GM23338 (cell line): ENCODE results near the gene SLC26A11. TPM values are rescaled to one million over a fixed set of nuclear protein-coding genes. Genes with fewer than 3 reads are reported as not detected.

Experiments used
- ATAC-seq: fragments of 200-7000 bp; cut with Tn5 transposase; 3 replicates; pipeline ENCODE4 v1.9.1; 2020
- DNase-seq: peaks from one replicate; pipeline ENCODE4 v3.0.0-alpha.2; 2015; ENCODE audit warnings: low spot score
- H2AFZ ChIP-seq: fragments of 200-600 bp; sonication (generic); 2 replicates; pipeline ENCODE4 v1.8.0; 2016; ENCODE audit warnings: antibody characterized with exemption, mild to moderate bottlenecking, moderate library complexity
- H3F3A ChIP-seq: fragments of 200-600 bp; sonication (generic); replicated peaks from 2 replicates; pipeline ENCODE4 v1.8.0; 2017; ENCODE audit warnings: antibody characterized with exemption, mixed run types, low read depth
- H3K27ac ChIP-seq: fragments of 200-600 bp; sonication (generic); 2 replicates; pipeline ENCODE4 v1.6.1; 2016; ENCODE audit warnings: low read depth
- H3K27me3 ChIP-seq: fragments of 200-600 bp; sonication (generic); 2 replicates; pipeline ENCODE4 v1.8.0; 2016; ENCODE audit warnings: mild to moderate bottlenecking, mixed run types, moderate library complexity; ENCODE audit not compliant: insufficient read depth
- H3K36me3 ChIP-seq: fragments of 200-600 bp; sonication (generic); 2 replicates; pipeline ENCODE4 v1.8.0; 2016; ENCODE audit warnings: mild to moderate bottlenecking; ENCODE audit not compliant: insufficient read depth
- H3K4me1 ChIP-seq: fragments of 200-600 bp; sonication (generic); 2 replicates; pipeline ENCODE4 v1.8.0; 2016; ENCODE audit warnings: mild to moderate bottlenecking, moderate library complexity; ENCODE audit not compliant: insufficient read depth
- H3K4me2 ChIP-seq: fragments of 200-600 bp; sonication (generic); 2 replicates; pipeline ENCODE4 v1.7.1; 2017; ENCODE audit warnings: mixed run types
- H3K4me3 ChIP-seq: fragments of 200-600 bp; sonication (generic); 2 replicates; pipeline ENCODE4 v1.6.1; 2016; ENCODE audit warnings: mixed run types
- H3K79me2 ChIP-seq: fragments of 200-600 bp; sonication (generic); replicated peaks from 2 replicates; pipeline ENCODE4 v1.8.0; 2017; ENCODE audit warnings: mild to moderate bottlenecking; ENCODE audit not compliant: insufficient read depth
- H3K9me2 ChIP-seq: fragments of 200-600 bp; sonication (generic); 2 replicates; pipeline ENCODE4 v1.8.0; 2017; ENCODE audit not compliant: insufficient read depth
- H4K20me1 ChIP-seq: fragments of 200-600 bp; sonication (generic); replicated peaks from 2 replicates; pipeline ENCODE4 v1.8.0; 2017; ENCODE audit warnings: mild to moderate bottlenecking; ENCODE audit not compliant: insufficient read depth
- H3K27ac Mint-ChIP-seq: 2 replicates; pipeline ENCODE4 v1.8.0; 2020; ENCODE audit warnings: inconsistent platforms, mild to moderate bottlenecking, moderate library complexity, mixed read lengths
- H3K27me3 Mint-ChIP-seq: 3 replicates; pipeline ENCODE4 v1.8.0; 2022; ENCODE audit warnings: low read depth, mild to moderate bottlenecking, moderate library complexity, mixed read lengths, inconsistent platforms; ENCODE audit not compliant: insufficient read depth, poor library complexity
- H3K36me3 Mint-ChIP-seq: 3 replicates; pipeline ENCODE4 v1.8.0; 2021; ENCODE audit warnings: low read depth, mild to moderate bottlenecking, inconsistent platforms, moderate library complexity, mixed read lengths
- H3K4me1 Mint-ChIP-seq: 3 replicates; pipeline ENCODE4 v1.8.0; 2020; ENCODE audit warnings: mild to moderate bottlenecking, inconsistent platforms, mixed read lengths
- H3K4me3 Mint-ChIP-seq: 3 replicates; pipeline ENCODE4 v1.8.0; 2021; ENCODE audit warnings: moderate library complexity, mild to moderate bottlenecking, inconsistent platforms, mixed read lengths
- H3K9me3 Mint-ChIP-seq: 3 replicates; pipeline ENCODE4 v1.8.0; 2020; ENCODE audit warnings: moderate library complexity, mild to moderate bottlenecking, inconsistent platforms, mixed read lengths
- CREB1 ChIP-seq: fragments of 250-450 bp; sonication (Bioruptor Pico); IDR thresholded peaks from 2 replicates; pipeline ENCODE4 v1.5.0; 2020; ENCODE audit warnings: low read depth, mild to moderate bottlenecking, moderate library complexity
- EZH2 ChIP-seq: fragments of 200-600 bp; sonication (generic); IDR thresholded peaks from one replicate; pipeline ENCODE4 v1.8.0; 2017; ENCODE audit warnings: antibody characterized with exemption, mild to moderate bottlenecking, low read depth; ENCODE audit not compliant: unreplicated experiment
- EZH2phosphoT487 ChIP-seq: fragments of 200-600 bp; sonication (generic); IDR thresholded peaks from one replicate; pipeline ENCODE4 v1.8.1; 2018; ENCODE audit warnings: antibody characterized with exemption; ENCODE audit not compliant: unreplicated experiment
- JUNB ChIP-seq: IDR thresholded peaks from one replicate; pipeline ENCODE4 v1.6.1; 2016; ENCODE audit warnings: antibody characterized with exemption; ENCODE audit not compliant: unreplicated experiment
- NANOG ChIP-seq: IDR thresholded peaks from 2 replicates; pipeline ENCODE4 v1.6.1; 2016; ENCODE audit warnings: antibody characterized with exemption, borderline replicate concordance
- POLR2AphosphoS5 ChIP-seq: IDR thresholded peaks from 2 replicates; pipeline ENCODE4 v1.6.1; 2016; ENCODE audit warnings: antibody characterized with exemption, low read depth
- STAT1 ChIP-seq: IDR thresholded peaks from one replicate; pipeline ENCODE4 v1.6.1; 2016; ENCODE audit warnings: antibody characterized with exemption; ENCODE audit not compliant: unreplicated experiment
- ZNF114 ChIP-seq: fragments of 250-450 bp; sonication (Bioruptor Pico); IDR thresholded peaks from 2 replicates; pipeline ENCODE4 v1.5.0; 2020; ENCODE audit warnings: mild to moderate bottlenecking, moderate library complexity
- ZNF331 ChIP-seq: fragments of 250-450 bp; sonication (Bioruptor Pico); IDR thresholded peaks from 2 replicates; pipeline ENCODE4 v1.5.0; 2020; ENCODE audit warnings: low read depth, mild to moderate bottlenecking, moderate library complexity
- polyA plus RNA-seq: library from polyadenylated mRNA; unstranded; fragments of >200 nt; fragmentation: Nextera tagmentation; extraction: Ambion mirVana; gene quantifications from 2 replicates; pipeline ENCODE4 v1.2.1, GENCODE V29; 2016
- total RNA-seq: library from RNA; depleted of rRNA; stranded (reverse); fragments of >200 nt; shearing (Covaris generic); gene quantifications from 2 replicates; pipeline ENCODE4 v1.2.3, GENCODE V29; 2014
- TF ChIP-seq, protein P1 (sequence below): fragments of 250-450 bp; sonication (Bioruptor Pico); IDR thresholded peaks from 2 replicates; pipeline ENCODE4 v1.5.0; 2020; ENCODE audit warnings: mild to moderate bottlenecking, moderate library complexity
- TF ChIP-seq, protein P2 (sequence below): IDR thresholded peaks from 2 replicates; pipeline ENCODE4 v1.6.1; 2016; ENCODE audit warnings: antibody characterized with exemption

Gene SLC26A11
- total and polyA plus RNA-seq, 2 experiments from 2014 or later, result 10.9 to 23.0 TPM

DNA sequence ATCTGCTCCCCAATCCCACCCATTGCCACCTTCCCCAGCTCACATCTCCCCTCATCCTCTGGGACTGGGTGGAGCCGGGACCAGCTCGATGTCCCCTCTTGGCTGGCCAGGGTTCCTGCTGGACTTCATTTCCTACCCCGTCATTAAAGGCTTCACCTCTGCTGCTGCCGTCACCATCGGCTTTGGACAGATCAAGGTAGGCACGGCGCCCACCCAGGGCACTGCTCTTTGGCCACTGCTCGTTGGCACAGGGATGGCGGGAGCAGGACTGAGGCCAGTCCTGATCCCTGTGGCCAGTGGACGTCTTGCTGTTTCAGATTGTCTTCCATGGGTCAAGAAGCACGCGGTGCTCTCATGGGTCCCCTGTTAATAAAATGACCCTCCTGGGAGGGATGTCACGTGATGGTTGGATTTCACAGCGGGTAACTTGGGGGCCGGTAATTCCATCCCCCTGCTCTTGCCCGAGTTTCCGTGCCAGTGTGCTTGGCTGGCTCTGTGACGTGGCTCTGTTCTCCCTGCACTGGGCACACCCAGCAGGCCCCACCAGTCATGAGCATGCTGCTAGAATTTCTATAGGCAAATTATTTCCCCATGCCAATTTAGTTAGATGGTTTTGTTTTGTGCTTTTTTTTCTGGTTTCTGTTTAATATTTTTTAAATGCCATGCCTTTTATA, 3.1 kb downstream of the SLC26A11 start:
- peaks cover 12% of the 10 kb centered on the region; the same call in 2 of the 3 replicates for H3K36me3 Mint-ChIP-seq
- H3K9me3 Mint-ChIP-seq, result no peaks in the 10 kb centered on the region; the same call in 2 of the 3 replicates

DNA sequence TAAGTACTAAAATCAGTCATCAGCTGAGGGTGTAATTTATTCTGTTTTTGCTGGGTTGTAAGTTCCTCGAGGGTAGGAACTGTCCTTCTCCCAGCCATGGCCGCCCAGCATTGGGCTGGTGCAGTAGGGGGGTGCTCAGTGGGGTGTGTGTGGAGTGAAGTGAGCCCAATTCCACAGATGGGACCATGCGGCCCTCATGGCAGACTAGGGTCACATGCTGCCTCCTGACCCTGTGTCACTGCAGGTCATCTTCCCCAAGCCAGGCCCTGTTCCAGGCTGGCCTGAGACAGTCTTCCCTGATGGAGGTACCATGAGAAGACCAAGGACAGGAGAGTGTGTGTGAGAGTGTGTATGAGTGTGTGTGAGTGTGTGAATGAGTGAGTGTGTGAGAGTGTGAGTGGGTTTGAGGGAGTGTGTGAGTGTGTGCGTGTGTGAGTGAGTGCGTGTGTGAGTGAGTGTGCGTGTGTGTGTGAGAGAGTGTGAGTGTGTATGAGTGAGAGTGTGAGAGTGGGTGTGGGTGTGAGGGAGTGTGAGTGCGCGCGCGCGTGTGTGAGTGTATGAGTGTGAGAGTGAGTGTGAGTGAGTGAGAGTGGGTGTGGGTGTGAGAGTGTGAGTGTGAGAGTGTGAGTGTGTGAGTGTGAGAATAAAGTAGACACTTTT, 3.7 kb downstream of the SLC26A11 start:
- no peak for ATAC-seq
- H3K4me1 Mint-ChIP-seq, result peaks cover 33% of the 10 kb centered on the region
- H3K4me3 Mint-ChIP-seq, result no peak overlapping the region; the same call in 2 of the 3 replicates
- Histone ChIP-seq H3K4me3 (no peak overlapping the region), H3K4me2 (no peak overlapping the region), H3K79me2 (peaks cover 7% of the 10 kb centered on the region; the same call in 1 of the 2 replicates), H3K9me2 (no peaks in the 10 kb centered on the region), H3K27me3 (no peaks in the 10 kb centered on the region), H3K27ac (no peak overlapping the region), H4K20me1 (no peaks in the 10 kb centered on the region), H3F3A (peaks cover 7% of the 10 kb centered on the region; the same call in 1 of the 2 replicates), H3K4me1 (peaks cover 10% of the 10 kb centered on the region; the same call in 1 of the 2 replicates), H2AFZ (no peak overlapping the region), H3K36me3 (no peaks in the 10 kb centered on the region)
- no peaks in the 10 kb centered on the region; the same call in 2 of the 3 replicates for H3K9me3 Mint-ChIP-seq
- peaks cover 12% of the 10 kb centered on the region; the same call in 2 of the 3 replicates for H3K36me3 Mint-ChIP-seq
- no peak for DNase-seq
- H3K27me3 Mint-ChIP-seq, result peaks cover 6% of the 10 kb centered on the region
- no peak overlapping the region; the same call in 1 of the 2 replicates for H3K27ac Mint-ChIP-seq
- TF ChIP-seq CREB1 (CRISPR knock-in tag) (no peak), EZH2phosphoT487 (no peak), ZNF114 (no peak), NANOG (no peak), STAT1 (no peak), EZH2 (no peak), POLR2AphosphoS5 (no peak), ZNF331 (CRISPR knock-in tag) (no peak), JUNB (no peak)
- TF ChIP-seq, protein P1, sequence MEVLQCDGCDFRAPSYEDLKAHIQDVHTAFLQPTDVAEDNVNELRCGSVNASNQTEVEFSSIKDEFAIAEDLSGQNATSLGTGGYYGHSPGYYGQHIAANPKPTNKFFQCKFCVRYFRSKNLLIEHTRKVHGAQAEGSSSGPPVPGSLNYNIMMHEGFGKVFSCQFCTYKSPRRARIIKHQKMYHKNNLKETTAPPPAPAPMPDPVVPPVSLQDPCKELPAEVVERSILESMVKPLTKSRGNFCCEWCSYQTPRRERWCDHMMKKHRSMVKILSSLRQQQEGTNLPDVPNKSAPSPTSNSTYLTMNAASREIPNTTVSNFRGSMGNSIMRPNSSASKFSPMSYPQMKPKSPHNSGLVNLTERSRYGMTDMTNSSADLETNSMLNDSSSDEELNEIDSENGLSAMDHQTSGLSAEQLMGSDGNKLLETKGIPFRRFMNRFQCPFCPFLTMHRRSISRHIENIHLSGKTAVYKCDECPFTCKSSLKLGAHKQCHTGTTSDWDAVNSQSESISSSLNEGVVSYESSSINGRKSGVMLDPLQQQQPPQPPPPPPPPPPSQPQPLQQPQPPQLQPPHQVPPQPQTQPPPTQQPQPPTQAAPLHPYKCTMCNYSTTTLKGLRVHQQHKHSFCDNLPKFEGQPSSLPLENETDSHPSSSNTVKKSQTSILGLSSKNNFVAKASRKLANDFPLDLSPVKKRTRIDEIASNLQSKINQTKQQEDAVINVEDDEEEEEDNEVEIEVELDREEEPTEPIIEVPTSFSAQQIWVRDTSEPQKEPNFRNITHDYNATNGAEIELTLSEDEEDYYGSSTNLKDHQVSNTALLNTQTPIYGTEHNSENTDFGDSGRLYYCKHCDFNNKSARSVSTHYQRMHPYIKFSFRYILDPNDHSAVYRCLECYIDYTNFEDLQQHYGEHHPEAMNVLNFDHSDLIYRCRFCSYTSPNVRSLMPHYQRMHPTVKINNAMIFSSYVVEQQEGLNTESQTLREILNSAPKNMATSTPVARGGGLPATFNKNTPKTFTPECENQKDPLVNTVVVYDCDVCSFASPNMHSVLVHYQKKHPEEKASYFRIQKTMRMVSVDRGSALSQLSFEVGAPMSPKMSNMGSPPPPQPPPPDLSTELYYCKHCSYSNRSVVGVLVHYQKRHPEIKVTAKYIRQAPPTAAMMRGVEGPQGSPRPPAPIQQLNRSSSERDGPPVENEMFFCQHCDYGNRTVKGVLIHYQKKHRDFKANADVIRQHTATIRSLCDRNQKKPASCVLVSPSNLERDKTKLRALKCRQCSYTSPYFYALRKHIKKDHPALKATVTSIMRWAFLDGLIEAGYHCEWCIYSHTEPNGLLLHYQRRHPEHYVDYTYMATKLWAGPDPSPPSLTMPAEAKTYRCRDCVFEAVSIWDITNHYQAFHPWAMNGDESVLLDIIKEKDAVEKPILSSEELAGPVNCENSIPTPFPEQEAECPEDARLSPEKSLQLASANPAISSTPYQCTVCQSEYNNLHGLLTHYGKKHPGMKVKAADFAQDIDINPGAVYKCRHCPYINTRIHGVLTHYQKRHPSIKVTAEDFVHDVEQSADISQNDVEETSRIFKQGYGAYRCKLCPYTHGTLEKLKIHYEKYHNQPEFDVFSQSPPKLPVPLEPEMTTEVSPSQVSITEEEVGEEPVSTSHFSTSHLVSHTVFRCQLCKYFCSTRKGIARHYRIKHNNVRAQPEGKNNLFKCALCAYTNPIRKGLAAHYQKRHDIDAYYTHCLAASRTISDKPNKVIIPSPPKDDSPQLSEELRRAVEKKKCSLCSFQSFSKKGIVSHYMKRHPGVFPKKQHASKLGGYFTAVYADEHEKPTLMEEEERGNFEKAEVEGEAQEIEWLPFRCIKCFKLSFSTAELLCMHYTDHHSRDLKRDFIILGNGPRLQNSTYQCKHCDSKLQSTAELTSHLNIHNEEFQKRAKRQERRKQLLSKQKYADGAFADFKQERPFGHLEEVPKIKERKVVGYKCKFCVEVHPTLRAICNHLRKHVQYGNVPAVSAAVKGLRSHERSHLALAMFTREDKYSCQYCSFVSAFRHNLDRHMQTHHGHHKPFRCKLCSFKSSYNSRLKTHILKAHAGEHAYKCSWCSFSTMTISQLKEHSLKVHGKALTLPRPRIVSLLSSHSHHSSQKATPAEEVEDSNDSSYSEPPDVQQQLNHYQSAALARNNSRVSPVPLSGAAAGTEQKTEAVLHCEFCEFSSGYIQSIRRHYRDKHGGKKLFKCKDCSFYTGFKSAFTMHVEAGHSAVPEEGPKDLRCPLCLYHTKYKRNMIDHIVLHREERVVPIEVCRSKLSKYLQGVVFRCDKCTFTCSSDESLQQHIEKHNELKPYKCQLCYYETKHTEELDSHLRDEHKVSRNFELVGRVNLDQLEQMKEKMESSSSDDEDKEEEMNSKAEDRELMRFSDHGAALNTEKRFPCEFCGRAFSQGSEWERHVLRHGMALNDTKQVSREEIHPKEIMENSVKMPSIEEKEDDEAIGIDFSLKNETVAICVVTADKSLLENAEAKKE (CRISPR knock-in tag), result no peak
- TF ChIP-seq, protein P2, sequence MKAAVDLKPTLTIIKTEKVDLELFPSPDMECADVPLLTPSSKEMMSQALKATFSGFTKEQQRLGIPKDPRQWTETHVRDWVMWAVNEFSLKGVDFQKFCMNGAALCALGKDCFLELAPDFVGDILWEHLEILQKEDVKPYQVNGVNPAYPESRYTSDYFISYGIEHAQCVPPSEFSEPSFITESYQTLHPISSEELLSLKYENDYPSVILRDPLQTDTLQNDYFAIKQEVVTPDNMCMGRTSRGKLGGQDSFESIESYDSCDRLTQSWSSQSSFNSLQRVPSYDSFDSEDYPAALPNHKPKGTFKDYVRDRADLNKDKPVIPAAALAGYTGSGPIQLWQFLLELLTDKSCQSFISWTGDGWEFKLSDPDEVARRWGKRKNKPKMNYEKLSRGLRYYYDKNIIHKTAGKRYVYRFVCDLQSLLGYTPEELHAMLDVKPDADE, result no peak

More for the DNA sequence above, 3.1 kb downstream of the SLC26A11 start:
- H3K27me3 ChIP-seq, result no peaks in the 10 kb centered on the region
- no peak for ATAC-seq
- no peaks in the 10 kb centered on the region for H4K20me1 ChIP-seq
- no peaks in the 10 kb centered on the region for H3K36me3 ChIP-seq
- peaks cover 10% of the 10 kb centered on the region; the same call in 1 of the 2 replicates for H3K4me1 ChIP-seq
- no peak overlapping the region for H3K27ac ChIP-seq
- H3F3A ChIP-seq, result peaks cover 7% of the 10 kb centered on the region; the same call in 1 of the 2 replicates
- DNase-seq, result no peak
- no peak for TF ChIP-seq ZNF114
- no peak for TF ChIP-seq STAT1
- no peak for TF ChIP-seq EZH2phosphoT487
- no peak for TF ChIP-seq NANOG
- TF ChIP-seq POLR2AphosphoS5, result no peak
- H3K4me3 ChIP-seq, result no peak overlapping the region
- Mint-ChIP-seq H3K27ac (no peak overlapping the region), H3K4me1 (peaks cover 33% of the 10 kb centered on the region), H3K27me3 (peaks cover 6% of the 10 kb centered on the region), H3K4me3 (peak overlapping the region; percentile 4; the same call in 1 of the 3 replicates)
- H2AFZ ChIP-seq, result no peak overlapping the region
- H3K79me2 ChIP-seq, result peaks cover 7% of the 10 kb centered on the region; the same call in 1 of the 2 replicates
- H3K4me2 ChIP-seq, result no peak overlapping the region
- no peaks in the 10 kb centered on the region for H3K9me2 ChIP-seq
